HepG2 (cell line): Measurements from ENCODE around the gene CNTN5. TPM values are rescaled to one million over a fixed set of nuclear protein-coding genes. Genes with fewer than 3 reads are reported as not detected.

ENCODE experiments used
- ATAC-seq: fragments of 200-7000 bp; cut with Tn5 transposase; 3 replicates; pipeline ENCODE4 v1.9.1; 2020; ENCODE audit warnings: mild to moderate bottlenecking, moderate library complexity
- BruUV-seq: library from RNA; stranded (reverse); fragments of 400-500 nt; replicated peaks from 2 replicates; lab custom pipeline; 2021; lab: Mats Ljungman, UMichigan
- CTCF ChIA-PET: fragments of 300-600 bp; formaldehyde crosslinking; extraction: SDS; loops from one replicate; lab custom pipeline; 2021; ENCODE audit warnings: low total read pairs, inconsistent platforms, low intra/inter-chr PET ratio; lab: Yijun Ruan, JAX
- POLR2A ChIA-PET: fragments of 350-600 bp; sonication (Branson Sonifier 250); formaldehyde crosslinking; loops from one replicate; lab custom pipeline; 2020; ENCODE audit warnings: antibody characterized with exemption, inconsistent platforms; lab: Yijun Ruan, JAX
- DNase-seq: peaks from one replicate; pipeline ENCODE4 v3.0.0-alpha.2; 2015; ENCODE audit warnings: low spot score
- FAIRE-seq: peaks from 3 replicates; lab custom pipeline; 2011; peaks lifted over from hg19 to GRCh38; lab: Jason Lieb, UNC
- H2AFZ ChIP-seq: one replicate; pipeline ENCODE4 v1.6.1; 2011; ENCODE audit warnings: low read length, inconsistent platforms
- H3K27ac ChIP-seq: fragments of 300-600 bp; 3 replicates; pipeline ENCODE4 v1.8.0; 2011; ENCODE audit warnings: mixed run types, mild to moderate bottlenecking, mixed read lengths, low read length, inconsistent platforms; ENCODE audit not compliant: insufficient read depth; ENCODE audit errors: extremely low read length
- H3K27me3 ChIP-seq, 2 experiments: fragments of 200-600 bp in 1 of 2; 2 replicates in 1 of 2; 3 replicates in 1 of 2; pipeline versions ENCODE4 v1.6.0 to v1.8.0; 2011; ENCODE audit warnings: low read length in 2 of 2, mild to moderate bottlenecking in 2 of 2, moderate library complexity in 2 of 2, inconsistent platforms in 1 of 2; ENCODE audit not compliant: insufficient read depth in 2 of 2, control insufficient read depth in 1 of 2
- H3K36me3 ChIP-seq, 2 experiments: fragments of 200-600 bp in 1 of 2; replicated peaks in 1 of 2; 2 replicates in 1 of 2; 3 replicates in 1 of 2; pipeline versions ENCODE4 v1.5.1 to v1.8.0; 2011; ENCODE audit warnings: low read length in 2 of 2, inconsistent platforms in 1 of 2; ENCODE audit not compliant: insufficient read depth in 2 of 2, control insufficient read depth in 1 of 2
- H3K4me1 ChIP-seq: 2 replicates; pipeline ENCODE4 v1.5.1; 2012; ENCODE audit warnings: low read length, inconsistent platforms; ENCODE audit not compliant: insufficient read depth
- H3K4me2 ChIP-seq: 2 replicates; pipeline ENCODE4 v1.6.0; 2011; ENCODE audit warnings: low read depth, low read length, inconsistent platforms
- H3K4me3 ChIP-seq, 3 experiments: fragments of 200-600 bp in 1 of 3; sonication (generic), shearing (Covaris generic) in 1 of 3; replicated peaks in 1 of 3; 2 replicates each; pipeline ENCODE4 v1.5.1; 2011 to 2016; ENCODE audit warnings: low read length in 3 of 3, inconsistent platforms in 2 of 3, low read depth in 2 of 3, mild to moderate bottlenecking in 2 of 3, control low read depth in 1 of 3, mixed read lengths in 1 of 3; ENCODE audit not compliant: insufficient read depth in 1 of 3
- H3K79me2 ChIP-seq: one replicate; pipeline ENCODE4 v1.6.1; 2011; ENCODE audit warnings: low read length, inconsistent platforms; ENCODE audit not compliant: insufficient read depth
- H3K9ac ChIP-seq: 2 replicates; pipeline ENCODE4 v1.6.0; 2011; ENCODE audit warnings: mild to moderate bottlenecking, low read depth, low read length, inconsistent platforms; ENCODE audit not compliant: insufficient read depth
- H3K9me3 ChIP-seq: 2 replicates; pipeline ENCODE4 v1.5.1; 2012; ENCODE audit warnings: mild to moderate bottlenecking, low read length
- H4K20me1 ChIP-seq: 2 replicates; pipeline ENCODE4 v1.6.0; 2011; ENCODE audit warnings: inconsistent platforms, mild to moderate bottlenecking, low read length, moderate library complexity; ENCODE audit not compliant: insufficient read depth
- GPN1 ChIP-seq: sonication (generic); formaldehyde crosslinking; IDR thresholded peaks from 2 replicates; pipeline ENCODE4 v1.5.1; 2020; ENCODE audit warnings: missing genetic modification reagents, borderline replicate concordance
- HMG20B ChIP-seq: conservative IDR thresholded peaks from 2 replicates; pipeline ENCODE4 v1.6.1; 2016; ENCODE audit warnings: missing genetic modification reagents, missing compliant biosample characterization
- HOXA5 ChIP-seq: sonication (generic); formaldehyde crosslinking; IDR thresholded peaks from 2 replicates; pipeline ENCODE4 v1.4.0; 2020; ENCODE audit warnings: missing genetic modification reagents
- JUNB ChIP-seq: sonication (generic); formaldehyde crosslinking; IDR thresholded peaks from 2 replicates; pipeline ENCODE4 v1.8.0; 2022; ENCODE audit warnings: missing genetic modification reagents, mild to moderate bottlenecking, borderline replicate concordance
- KAT2B ChIP-seq: fragments of 150-350 bp; IDR thresholded peaks from 2 replicates; pipeline ENCODE4 v1.6.1; 2014; ENCODE audit warnings: low read depth, low read length, borderline replicate concordance
- MLLT10 ChIP-seq: sonication (generic); formaldehyde crosslinking; IDR thresholded peaks from 2 replicates; pipeline ENCODE4 v1.4.0; 2020; ENCODE audit warnings: missing genetic modification reagents
- ONECUT2 ChIP-seq: sonication (generic); formaldehyde crosslinking; IDR thresholded peaks from 2 replicates; pipeline ENCODE4 v1.4.0; 2020; ENCODE audit warnings: missing genetic modification reagents
- PRPF4 ChIP-seq: fragments of 200-400 bp; formaldehyde crosslinking; IDR thresholded peaks from 2 replicates; pipeline ENCODE4 v1.6.1; 2016; ENCODE audit warnings: low read length, low read depth; ENCODE audit not compliant: poor library complexity, severe bottlenecking
- RORA ChIP-seq: sonication (generic); formaldehyde crosslinking; IDR thresholded peaks from 2 replicates; pipeline ENCODE4 v1.5.0; 2020; ENCODE audit warnings: mild to moderate bottlenecking, missing genetic modification reagents, moderate library complexity
- SIN3B ChIP-seq: fragments of 150-350 bp; IDR thresholded peaks from 2 replicates; pipeline ENCODE4 v1.6.1; 2014; ENCODE audit warnings: low read length
- STAG1 ChIP-seq: sonication (generic); formaldehyde crosslinking; IDR thresholded peaks from 2 replicates; pipeline ENCODE4 v1.4.0; 2020; ENCODE audit warnings: missing genetic modification reagents
- TEF ChIP-seq: sonication (generic); formaldehyde crosslinking; IDR thresholded peaks from 2 replicates; pipeline ENCODE4 v1.5.0; 2020; ENCODE audit warnings: missing genetic modification reagents
- ZFP41 ChIP-seq: sonication (generic); formaldehyde crosslinking; IDR thresholded peaks from 2 replicates; pipeline ENCODE4 v1.4.0; 2020; ENCODE audit warnings: mild to moderate bottlenecking, missing genetic modification reagents, borderline replicate concordance
- ZNF558 ChIP-seq: sonication (generic); formaldehyde crosslinking; IDR thresholded peaks from 2 replicates; pipeline ENCODE4 v1.9.0; 2022; ENCODE audit warnings: mild to moderate bottlenecking, missing genetic modification reagents, borderline replicate concordance
- ZNF781 ChIP-seq: sonication (generic); formaldehyde crosslinking; IDR thresholded peaks from 2 replicates; pipeline ENCODE4 v1.5.1; 2020; ENCODE audit warnings: borderline replicate concordance, mild to moderate bottlenecking, missing genetic modification reagents; ENCODE audit errors: not compliant biosample characterization
- WGBS: methylation state at CpG from one replicate; pipeline ENCODE4 v1.1.6; 2017; ENCODE audit warnings: low lambda C conversion rate; 5-methylcytosine and 5-hydroxymethylcytosine counted together
- in situ Hi-C: cut with HindIII; loops from 2 replicates; pipeline ENCODE4 v1.10.0; 2017; ENCODE audit warnings: low pct_unique_long_range_greater_than_20kb; ENCODE audit not compliant: extremely low pct_ligation_motif_present
- intact Hi-C: fragments of 100-400 bp; cut with micrococcal nuclease; formaldehyde crosslinking; loops from one replicate; pipeline ENCODE4 v1.10.0; 2022; ENCODE audit not compliant: unreplicated experiment
- polyA plus RNA-seq, 8 experiments: library from polyadenylated mRNA; depleted of rRNA in 3 of 8; stranded (reverse) in 7 of 8; unstranded in 1 of 8; fragments of >200 nt; fragmentation: Illumina TruSeq in 4 of 8; extraction: Trizol in 4 of 8; gene quantifications; 2 replicates each; pipeline versions ENCODE4 v1.2.1 to v1.2.3, GENCODE V29; 2011 to 2016; ENCODE audit warnings: low read depth in 4 of 8, missing spikeins in 1 of 8, mixed read lengths in 1 of 8; ENCODE audit not compliant: insufficient read depth in 1 of 8
- total RNA-seq, 5 experiments: library from RNA; depleted of rRNA; stranded (reverse); fragments of >200 nt; fragmentation: Illumina TruSeq; extraction: Trizol; gene quantifications; 2 replicates each; pipeline ENCODE4 v1.2.3, GENCODE V29; 2016; ENCODE audit warnings: low read depth in 1 of 5
- TF ChIP-seq, protein P1 (sequence below): sonication (generic); formaldehyde crosslinking; IDR thresholded peaks from 2 replicates; pipeline ENCODE4 v1.4.0; 2020; ENCODE audit warnings: missing genetic modification reagents, borderline replicate concordance

The CNTN5 gene
- total and polyA plus RNA-seq, 2 of the 13 experiments (the other 11 are each of a cell fraction or from before 2014, with no cell fraction given), result not detected

DNA sequence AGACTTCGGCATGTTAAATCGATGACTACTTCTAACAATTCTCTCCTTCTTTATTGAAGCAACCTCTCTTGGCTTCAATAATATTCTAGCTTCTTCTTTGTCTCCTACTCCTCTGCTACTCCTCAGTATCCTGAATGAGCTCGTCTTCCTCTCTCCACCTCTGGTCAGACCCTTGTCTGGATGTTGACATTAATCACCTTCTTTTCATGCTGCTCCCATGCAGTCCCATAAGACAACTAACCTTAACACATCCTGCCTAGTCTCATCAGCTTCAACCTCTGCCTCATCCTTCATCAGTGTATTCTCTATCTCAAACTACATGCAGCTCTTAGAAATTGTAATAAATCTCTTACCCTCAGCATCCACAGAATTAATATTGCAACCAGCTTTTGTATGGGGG, 695.6 kb downstream of the CNTN5 start:
- TF ChIP-seq MLLT10 (no peak), ZFP41 (CRISPR knock-in tag) (no peak), HOXA5 (CRISPR knock-in tag) (no peak), ZNF558 (CRISPR knock-in tag) (no peak), ZNF781 (CRISPR knock-in tag) (no peak), RORA (CRISPR knock-in tag) (no peak), STAG1 (no peak), KAT2B (no peak), GPN1 (CRISPR knock-in tag) (no peak), PRPF4 (no peak), HMG20B (no peak), TEF (no peak), SIN3B (no peak), ONECUT2 (no peak), JUNB (no peak)
- TF ChIP-seq, protein P1, sequence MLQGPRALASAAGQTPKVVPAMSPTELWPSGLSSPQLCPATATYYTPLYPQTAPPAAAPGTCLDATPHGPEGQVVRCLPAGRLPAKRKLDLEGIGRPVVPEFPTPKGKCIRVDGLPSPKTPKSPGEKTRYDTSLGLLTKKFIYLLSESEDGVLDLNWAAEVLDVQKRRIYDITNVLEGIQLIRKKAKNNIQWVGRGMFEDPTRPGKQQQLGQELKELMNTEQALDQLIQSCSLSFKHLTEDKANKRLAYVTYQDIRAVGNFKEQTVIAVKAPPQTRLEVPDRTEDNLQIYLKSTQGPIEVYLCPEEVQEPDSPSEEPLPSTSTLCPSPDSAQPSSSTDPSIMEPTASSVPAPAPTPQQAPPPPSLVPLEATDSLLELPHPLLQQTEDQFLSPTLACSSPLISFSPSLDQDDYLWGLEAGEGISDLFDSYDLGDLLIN (CRISPR knock-in tag), result no peak
- TF ChIP-seq, all 625 proteins: peak for 0
- Histone ChIP-seq H3K36me3 (no peaks in the 10 kb centered on the region), H3K27me3 (no peaks in the 10 kb centered on the region), H3K4me2 (no peak overlapping the region), H3K4me1 (no peaks in the 10 kb centered on the region), H3K27ac (no peak overlapping the region), H4K20me1 (no peaks in the 10 kb centered on the region), H3K79me2 (no peaks in the 10 kb centered on the region), H3K9me3 (no peaks in the 10 kb centered on the region), H3K9ac (no peak overlapping the region), H3K4me3 (no peak overlapping the region), H2AFZ (no peak overlapping the region)
- 1% methylated on average over 3 of the region's 3 CpGs for WGBS
- POLR2A ChIA-PET, result no interaction called here
- ATAC-seq (no peak), DNase-seq (no peak), FAIRE-seq (no peak)
- CTCF ChIA-PET, result no interaction called here
- intact Hi-C loops, result no loop called here
- no TSS peak for BruUV-seq
- in situ Hi-C loops, result no loop called here
